HFFc6 (cell line): ENCODE results near the gene GPR137. TPM values are rescaled to one million over a fixed set of nuclear protein-coding genes. Genes with fewer than 3 reads are reported as not detected.
"Not testable (repeated sequence)": the region's sequence is repeated elsewhere in the genome, so short reads cannot be mapped to it uniquely, and the experiment has no call there.

Experiments
- DNase-seq: peaks from one replicate; pipeline ENCODE4 v3.0.0-alpha.2; 2018
- H3K27ac Mint-ChIP-seq: 2 replicates; pipeline ENCODE4 v1.8.0; 2020; ENCODE audit warnings: mild to moderate bottlenecking, mixed read lengths
- H3K27me3 Mint-ChIP-seq: 2 replicates; pipeline ENCODE4 v1.8.0; 2021; ENCODE audit warnings: mild to moderate bottlenecking, moderate library complexity, mixed read lengths; ENCODE audit not compliant: insufficient read depth
- H3K36me3 Mint-ChIP-seq: 2 replicates; pipeline ENCODE4 v1.8.0; 2021; ENCODE audit warnings: low read depth, mixed read lengths
- H3K4me1 Mint-ChIP-seq: 2 replicates; pipeline ENCODE4 v1.8.0; 2020; ENCODE audit warnings: low read depth, mixed read lengths
- H3K4me3 Mint-ChIP-seq: 2 replicates; pipeline ENCODE4 v1.8.0; 2020; ENCODE audit warnings: mild to moderate bottlenecking, moderate library complexity, mixed read lengths
- H3K9me3 Mint-ChIP-seq: 2 replicates; pipeline ENCODE4 v1.8.0; 2020; ENCODE audit warnings: mild to moderate bottlenecking, mixed read lengths
- total RNA-seq, 6 experiments: library from RNA; stranded (reverse); fragmentation: NEBNext Ultra II Directional; extraction: Animal tissue kit (Norgen Biotek cat#: 25700); gene quantifications; 2 replicates in 1 of 6; 3 replicates in 5 of 6; pipeline ENCODE4 v1.2.3, GENCODE V29; 2021
- TF ChIP-seq, protein P1 (sequence below): fragments of 200-600 bp; sonication (generic); IDR thresholded peaks from 2 replicates; pipeline ENCODE4 v1.5.0; 2021; ENCODE audit warnings: antibody characterized with exemption, mild to moderate bottlenecking

The GPR137 gene
- total RNA-seq, 6 experiments from 2014 or later = 27.9 to 42.1 (median 34.7) TPM

DNA sequence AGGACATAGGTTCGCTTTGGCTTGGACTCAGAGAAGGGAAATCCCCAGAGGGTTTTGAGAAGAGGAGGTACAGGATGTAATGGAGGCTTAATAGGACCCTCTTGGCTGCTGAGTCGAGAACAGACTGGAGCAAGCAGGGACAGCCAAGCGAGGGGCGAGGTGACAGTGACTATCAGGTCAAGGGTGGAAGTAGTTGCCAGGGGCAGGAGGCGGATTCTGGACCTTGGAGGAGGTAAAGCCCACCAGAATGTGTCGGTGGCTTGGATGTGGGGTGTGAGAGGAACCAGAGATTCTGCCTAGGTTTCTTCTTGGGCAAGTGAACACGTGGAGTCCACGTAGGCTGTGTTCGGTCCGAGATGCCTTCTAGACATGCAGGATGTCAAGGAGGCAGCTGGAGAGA is 27.3 kb downstream of the GPR137 start:
- H3K36me3 Mint-ChIP-seq = peaks cover 13% of the 10 kb centered on the region
- peak overlapping the region; percentile 44; the same call in 1 of the 2 replicates for H3K27ac Mint-ChIP-seq
- no peaks in the 10 kb centered on the region; the same call in 1 of the 2 replicates for H3K27me3 Mint-ChIP-seq
- no peak overlapping the region for H3K4me3 Mint-ChIP-seq
- TF ChIP-seq, protein P1, sequence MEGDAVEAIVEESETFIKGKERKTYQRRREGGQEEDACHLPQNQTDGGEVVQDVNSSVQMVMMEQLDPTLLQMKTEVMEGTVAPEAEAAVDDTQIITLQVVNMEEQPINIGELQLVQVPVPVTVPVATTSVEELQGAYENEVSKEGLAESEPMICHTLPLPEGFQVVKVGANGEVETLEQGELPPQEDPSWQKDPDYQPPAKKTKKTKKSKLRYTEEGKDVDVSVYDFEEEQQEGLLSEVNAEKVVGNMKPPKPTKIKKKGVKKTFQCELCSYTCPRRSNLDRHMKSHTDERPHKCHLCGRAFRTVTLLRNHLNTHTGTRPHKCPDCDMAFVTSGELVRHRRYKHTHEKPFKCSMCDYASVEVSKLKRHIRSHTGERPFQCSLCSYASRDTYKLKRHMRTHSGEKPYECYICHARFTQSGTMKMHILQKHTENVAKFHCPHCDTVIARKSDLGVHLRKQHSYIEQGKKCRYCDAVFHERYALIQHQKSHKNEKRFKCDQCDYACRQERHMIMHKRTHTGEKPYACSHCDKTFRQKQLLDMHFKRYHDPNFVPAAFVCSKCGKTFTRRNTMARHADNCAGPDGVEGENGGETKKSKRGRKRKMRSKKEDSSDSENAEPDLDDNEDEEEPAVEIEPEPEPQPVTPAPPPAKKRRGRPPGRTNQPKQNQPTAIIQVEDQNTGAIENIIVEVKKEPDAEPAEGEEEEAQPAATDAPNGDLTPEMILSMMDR = no peak
- DNase-seq = no peak
- H3K9me3 Mint-ChIP-seq = no peaks in the 10 kb centered on the region
- peaks cover 8% of the 10 kb centered on the region for H3K4me1 Mint-ChIP-seq

DNA sequence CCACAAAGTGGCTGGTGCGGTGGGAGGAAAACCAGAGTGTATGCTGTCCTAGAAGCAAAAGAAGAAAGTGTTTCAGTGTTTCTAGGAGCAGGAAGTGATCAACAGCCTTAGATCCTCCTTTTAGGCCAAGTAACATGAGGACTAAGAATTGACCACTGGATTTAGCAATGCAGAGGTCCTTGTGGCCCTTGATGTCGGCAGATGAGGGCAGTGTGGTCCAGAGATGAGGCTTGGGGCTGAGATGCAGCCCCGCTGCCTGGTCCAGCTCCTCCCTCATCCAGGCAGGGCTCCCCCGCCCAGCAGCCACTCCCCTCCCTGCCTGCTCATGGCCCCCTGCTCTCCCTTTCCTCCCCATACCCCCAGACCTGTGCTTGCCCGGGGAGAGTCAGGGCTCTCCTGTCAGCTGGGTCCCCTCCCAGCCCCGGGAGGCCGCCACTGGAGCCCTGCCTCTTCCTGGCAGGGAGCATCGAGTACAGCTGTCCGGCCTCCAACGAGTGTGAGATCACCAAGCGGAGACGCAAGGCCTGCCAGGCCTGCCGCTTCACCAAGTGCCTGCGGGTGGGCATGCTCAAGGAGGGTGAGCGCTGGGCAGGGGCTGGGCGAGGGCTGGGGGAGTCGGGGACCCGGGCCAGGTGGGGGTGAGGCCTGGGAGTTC is 28.0 kb downstream of the GPR137 start:
- TF ChIP-seq, protein P1 = no peak
- Mint-ChIP-seq H3K9me3 (no peaks in the 10 kb centered on the region), H3K4me1 (peaks cover 8% of the 10 kb centered on the region), H3K27ac (peak overlapping the region; percentile 44; the same call in 1 of the 2 replicates), H3K4me3 (no peak overlapping the region), H3K27me3 (peaks cover 1% of the 10 kb centered on the region), H3K36me3 (peaks cover 13% of the 10 kb centered on the region)
- DNase-seq = no peak

DNA sequence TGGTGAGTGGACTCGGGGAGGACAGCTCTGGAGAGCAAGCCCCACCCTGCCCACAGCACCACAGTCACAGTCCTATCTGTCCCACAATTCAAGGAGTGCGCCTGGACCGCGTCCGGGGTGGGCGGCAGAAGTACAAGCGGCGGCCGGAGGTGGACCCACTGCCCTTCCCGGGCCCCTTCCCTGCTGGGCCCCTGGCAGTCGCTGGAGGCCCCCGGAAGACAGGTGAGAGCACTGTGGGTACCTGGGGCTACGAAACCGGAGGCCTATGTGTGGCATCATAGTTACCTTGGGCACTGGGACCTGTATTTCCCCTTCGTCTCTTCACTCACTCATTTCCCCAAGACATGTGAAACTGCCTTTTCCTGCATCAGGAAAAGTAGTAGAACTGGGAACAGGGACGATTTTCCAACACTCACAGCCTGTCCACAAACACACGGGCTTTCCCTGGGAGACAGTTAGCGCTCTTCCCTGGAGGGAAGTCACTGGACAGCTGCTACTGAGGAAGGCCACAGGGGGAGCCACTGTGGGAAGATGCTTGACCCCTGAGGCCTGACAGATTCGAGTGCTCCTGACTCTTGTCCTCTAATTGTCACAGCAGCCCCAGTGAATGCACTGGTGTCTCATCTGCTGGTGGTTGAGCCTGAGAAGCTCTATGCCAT is 28.6 kb downstream of the GPR137 start:
- H3K9me3 Mint-ChIP-seq = no peaks in the 10 kb centered on the region
- TF ChIP-seq, protein P1 = peak; percentile 58
- H3K36me3 Mint-ChIP-seq = peaks cover 13% of the 10 kb centered on the region
- peaks cover 14% of the 10 kb centered on the region for H3K4me1 Mint-ChIP-seq
- H3K27ac Mint-ChIP-seq = peak overlapping the region; percentile 19; the same call in 1 of the 2 replicates
- no peak for DNase-seq
- no peak overlapping the region; the same call in 1 of the 2 replicates for H3K4me3 Mint-ChIP-seq
- peaks cover 3% of the 10 kb centered on the region for H3K27me3 Mint-ChIP-seq

DNA sequence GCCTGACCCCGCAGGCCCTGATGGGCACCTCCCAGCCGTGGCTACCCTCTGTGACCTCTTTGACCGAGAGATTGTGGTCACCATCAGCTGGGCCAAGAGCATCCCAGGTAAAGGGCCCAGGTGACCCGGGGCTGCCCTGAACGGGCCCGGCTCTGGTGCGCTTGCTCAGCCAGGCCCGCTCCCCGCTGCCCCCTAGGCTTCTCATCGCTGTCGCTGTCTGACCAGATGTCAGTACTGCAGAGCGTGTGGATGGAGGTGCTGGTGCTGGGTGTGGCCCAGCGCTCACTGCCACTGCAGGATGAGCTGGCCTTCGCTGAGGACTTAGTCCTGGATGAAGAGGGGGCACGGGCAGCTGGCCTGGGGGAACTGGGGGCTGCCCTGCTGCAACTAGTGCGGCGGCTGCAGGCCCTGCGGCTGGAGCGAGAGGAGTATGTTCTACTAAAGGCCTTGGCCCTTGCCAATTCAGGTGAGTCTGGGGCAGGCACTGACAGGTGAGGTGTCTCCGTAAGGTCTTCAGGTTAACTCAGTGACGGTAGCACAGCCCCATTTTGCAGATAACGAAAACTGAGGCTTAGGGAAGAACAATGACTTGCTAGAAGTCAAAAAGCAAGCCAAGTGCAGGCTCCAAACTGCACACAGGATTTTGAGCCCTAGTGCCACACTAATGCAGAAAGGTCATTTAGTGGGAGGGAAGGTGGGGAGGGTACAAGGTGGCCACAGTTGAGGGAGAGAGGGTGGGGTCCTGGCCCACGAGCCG is 29.3 kb downstream of the GPR137 start:
- no peak overlapping the region for H3K4me3 Mint-ChIP-seq
- TF ChIP-seq, protein P1 = peak; percentile 27; the same call in 1 of the 2 replicates
- H3K36me3 Mint-ChIP-seq = peaks cover 13% of the 10 kb centered on the region
- H3K9me3 Mint-ChIP-seq = no peaks in the 10 kb centered on the region
- H3K27me3 Mint-ChIP-seq = peaks cover 3% of the 10 kb centered on the region
- DNase-seq = no peak
- H3K27ac Mint-ChIP-seq = no peak overlapping the region
- peaks cover 17% of the 10 kb centered on the region for H3K4me1 Mint-ChIP-seq

DNA sequence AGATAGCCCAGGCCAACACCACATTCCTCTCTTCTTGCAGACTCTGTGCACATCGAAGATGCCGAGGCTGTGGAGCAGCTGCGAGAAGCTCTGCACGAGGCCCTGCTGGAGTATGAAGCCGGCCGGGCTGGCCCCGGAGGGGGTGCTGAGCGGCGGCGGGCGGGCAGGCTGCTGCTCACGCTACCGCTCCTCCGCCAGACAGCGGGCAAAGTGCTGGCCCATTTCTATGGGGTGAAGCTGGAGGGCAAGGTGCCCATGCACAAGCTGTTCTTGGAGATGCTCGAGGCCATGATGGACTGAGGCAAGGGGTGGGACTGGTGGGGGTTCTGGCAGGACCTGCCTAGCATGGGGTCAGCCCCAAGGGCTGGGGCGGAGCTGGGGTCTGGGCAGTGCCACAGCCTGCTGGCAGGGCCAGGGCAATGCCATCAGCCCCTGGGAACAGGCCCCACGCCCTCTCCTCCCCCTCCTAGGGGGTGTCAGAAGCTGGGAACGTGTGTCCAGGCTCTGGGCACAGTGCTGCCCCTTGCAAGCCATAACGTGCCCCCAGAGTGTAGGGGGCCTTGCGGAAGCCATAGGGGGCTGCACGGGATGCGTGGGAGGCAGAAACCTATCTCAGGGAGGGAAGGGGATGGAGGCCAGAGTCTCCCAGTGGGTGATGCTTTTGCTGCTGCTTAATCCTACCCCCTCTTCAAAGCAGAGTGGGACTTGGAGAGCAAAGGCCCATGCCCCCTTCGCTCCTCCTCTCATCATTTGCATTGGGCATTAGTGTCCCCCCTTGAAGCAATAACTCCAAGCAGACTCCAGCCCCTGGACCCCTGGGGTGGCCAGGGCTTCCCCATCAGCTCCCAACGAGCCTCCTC is 30.2 kb downstream of the GPR137 start:
- peaks cover 20% of the 10 kb centered on the region for H3K4me1 Mint-ChIP-seq
- peak overlapping the region; percentile 99; the same call in 1 of the 2 replicates for H3K27ac Mint-ChIP-seq
- not testable (repeated sequence) for DNase-seq

More for the DNA sequence above, 30.2 kb downstream of the GPR137 start:
- not testable (repeated sequence) for H3K27me3 Mint-ChIP-seq, H3K9me3 Mint-ChIP-seq
- H3K36me3 Mint-ChIP-seq = peaks cover 15% of the 10 kb centered on the region
- peak overlapping the region; percentile 96 for H3K4me3 Mint-ChIP-seq
